ENCODE results near the gene TAF6. TPM values are rescaled to one million over a fixed set of nuclear protein-coding genes. Genes with fewer than 3 reads are reported as not detected.

TAF6 gene
- total RNA-seq = 63.0 and 67.4 TPM in 2 replicates

DNA sequence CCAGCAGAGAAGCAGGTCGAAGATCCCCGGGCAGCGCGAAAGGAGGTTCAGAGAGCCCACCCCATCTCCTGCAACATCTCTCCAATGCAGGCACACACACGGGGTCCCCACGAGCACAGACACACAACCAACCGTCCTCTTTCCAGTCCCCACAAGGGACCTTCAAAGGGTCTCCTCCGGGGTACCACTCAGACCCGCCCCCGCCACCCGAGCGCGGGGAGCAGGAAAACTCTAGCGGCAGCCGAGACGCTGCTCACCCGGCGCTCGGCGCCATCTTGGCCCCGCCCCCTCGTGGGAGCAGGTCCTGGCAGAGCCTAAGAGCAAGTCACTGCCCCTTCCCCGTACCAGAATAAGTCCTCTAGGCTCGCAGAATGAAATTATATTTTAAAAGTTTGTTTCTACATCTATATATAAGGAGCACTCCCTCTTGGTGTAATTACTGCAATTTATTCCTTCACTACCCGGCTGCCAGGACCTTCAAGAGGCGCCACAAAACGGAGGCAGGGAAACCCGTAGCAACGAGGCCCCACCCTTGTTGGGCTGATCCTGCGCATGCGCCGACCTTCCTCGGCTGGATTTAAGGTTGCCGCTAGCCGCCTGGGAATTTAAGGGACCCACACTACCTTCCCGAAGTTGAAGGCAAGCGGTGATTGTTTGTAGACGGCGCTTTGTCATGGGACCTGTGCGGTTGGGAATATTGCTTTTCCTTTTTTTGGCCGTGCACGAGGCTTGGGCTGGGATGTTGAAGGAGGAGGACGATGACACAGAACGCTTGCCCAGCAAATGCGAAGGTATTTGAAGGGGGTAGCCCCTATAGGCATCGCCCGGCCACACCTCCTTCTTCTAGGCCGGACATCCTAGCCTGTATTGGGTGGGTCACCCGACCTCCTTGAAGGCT lies at the start of gene TAF6, which contains the start of gene CNPY4:
Gene TAF6 (minus strand): TSS at position 287 of the 898 bp plus-strand sequence. CDS start 5,149 bp downstream, outside the sequence.
Gene CNPY4 (plus strand): TSS at position 563 of the 898 bp plus-strand sequence. CDS start 111 bp downstream, at position 674.
- intact Hi-C loops (cut with micrococcal nuclease) = loop anchor here (1.0 kb wide), 2 partner anchors 8 to 18 kb away; partner anchors contain the start of genes AP4M1 and MCM7

- intact Hi-C loops (cut with micrococcal nuclease) = loop anchor here (1.0 kb wide), 1 partner anchor 9 kb away; the partner anchor contains the start of genes GPC2 and STAG3
These were observed 48.8 kb upstream of the TAF6 start for GRCh38 chr7:100167912-100168323.

DNA sequence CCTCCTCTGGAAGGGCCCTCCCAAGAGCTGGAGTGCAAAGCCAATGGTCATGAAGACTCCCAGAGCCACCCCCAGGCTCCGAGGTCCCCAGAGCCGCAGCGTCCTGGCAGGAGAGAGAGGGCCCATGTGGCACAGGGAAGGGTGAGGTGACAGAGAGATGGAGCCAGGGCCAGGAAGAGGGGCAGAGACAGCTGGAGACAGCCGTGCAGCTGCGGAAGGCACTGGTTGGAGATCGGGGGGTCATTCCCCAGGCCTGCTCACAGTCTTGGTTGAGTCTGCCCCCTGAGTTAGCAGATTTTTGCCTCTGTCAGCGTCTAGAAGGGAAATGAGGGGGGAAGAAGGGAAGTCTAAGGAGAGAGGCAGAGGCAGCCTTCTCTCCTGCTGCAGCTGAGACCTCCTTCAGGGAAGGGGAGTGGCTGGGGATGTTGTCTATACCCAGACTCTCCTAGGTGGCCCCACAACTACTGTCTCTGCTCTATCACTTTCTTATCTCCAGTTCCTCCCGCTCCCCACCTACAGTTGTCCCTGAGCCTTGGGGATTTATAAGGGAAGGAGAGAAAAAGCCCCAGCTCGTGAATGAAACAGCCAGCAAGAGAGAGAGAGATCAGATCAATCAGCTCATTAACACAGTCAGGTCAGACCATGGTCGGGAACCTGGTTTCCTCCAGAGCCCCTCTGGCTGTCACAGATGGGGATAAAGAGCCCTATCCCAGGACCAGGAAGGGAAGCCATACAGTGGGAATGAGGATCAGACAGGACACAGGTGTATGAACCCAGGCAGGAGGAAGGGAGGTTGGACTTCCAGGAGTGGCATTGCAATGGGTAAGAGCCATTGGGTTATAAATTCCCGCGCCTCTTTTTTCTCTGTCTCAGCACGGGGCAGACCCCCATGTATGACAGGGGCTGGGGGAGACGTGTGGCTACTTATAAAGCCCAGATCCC lies 48.1 kb upstream of the TAF6 start:
- intact Hi-C loops (cut with micrococcal nuclease) = no loop called here

DNA sequence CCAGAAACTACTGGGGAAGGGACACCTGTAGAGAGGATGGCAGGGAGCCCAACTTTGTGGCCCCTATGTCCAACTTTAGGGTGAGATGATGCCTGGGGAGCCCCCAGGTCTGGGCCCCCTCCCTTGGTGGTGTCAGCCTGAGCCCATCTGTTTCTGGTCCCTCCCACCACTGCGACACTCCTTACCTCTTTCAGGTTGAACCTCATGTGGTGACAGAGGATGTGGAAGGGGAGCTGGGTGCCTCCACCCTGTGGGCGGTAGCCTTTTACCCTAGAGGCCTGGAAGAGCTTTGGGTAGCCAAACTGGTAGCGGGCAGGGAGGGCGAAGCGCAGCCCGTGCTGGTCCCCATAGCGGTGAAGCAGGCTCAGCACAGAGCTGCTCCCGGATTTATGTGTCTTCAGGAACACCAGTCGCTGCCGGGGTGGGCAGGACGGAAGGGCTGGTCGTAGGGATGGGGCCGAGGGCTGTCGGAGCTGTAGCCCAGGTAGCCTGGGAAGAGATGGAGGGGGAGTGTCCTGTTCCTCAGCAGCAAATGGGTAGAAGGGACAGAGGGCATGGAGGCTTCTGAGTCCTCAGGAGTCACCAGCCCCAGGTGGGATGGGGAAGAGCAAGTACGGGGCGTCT lies 47.3 kb upstream of the TAF6 start:
- intact Hi-C loops (cut with micrococcal nuclease) = no loop called here

DNA sequence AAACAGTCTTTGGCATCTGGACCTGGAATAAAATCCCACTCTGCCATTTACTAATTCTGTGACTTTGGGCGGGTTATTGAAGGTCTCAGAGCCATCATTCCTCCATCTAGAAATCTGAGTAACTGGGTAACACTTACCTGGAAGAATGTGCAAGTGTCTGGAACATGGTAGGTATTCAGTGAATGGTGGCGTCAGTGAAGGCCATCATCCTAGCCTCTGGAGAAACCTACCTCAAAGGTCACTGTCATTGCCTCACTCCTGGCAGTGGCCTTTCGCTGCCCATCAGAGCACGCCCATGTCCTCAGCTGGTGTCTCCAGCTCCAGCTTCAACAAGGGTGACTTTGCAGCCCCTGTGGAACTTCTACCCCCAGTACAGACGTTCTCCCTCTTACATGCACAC lies 44.7 kb upstream of the TAF6 start:
- intact Hi-C loops (cut with micrococcal nuclease) = no loop called here

DNA sequence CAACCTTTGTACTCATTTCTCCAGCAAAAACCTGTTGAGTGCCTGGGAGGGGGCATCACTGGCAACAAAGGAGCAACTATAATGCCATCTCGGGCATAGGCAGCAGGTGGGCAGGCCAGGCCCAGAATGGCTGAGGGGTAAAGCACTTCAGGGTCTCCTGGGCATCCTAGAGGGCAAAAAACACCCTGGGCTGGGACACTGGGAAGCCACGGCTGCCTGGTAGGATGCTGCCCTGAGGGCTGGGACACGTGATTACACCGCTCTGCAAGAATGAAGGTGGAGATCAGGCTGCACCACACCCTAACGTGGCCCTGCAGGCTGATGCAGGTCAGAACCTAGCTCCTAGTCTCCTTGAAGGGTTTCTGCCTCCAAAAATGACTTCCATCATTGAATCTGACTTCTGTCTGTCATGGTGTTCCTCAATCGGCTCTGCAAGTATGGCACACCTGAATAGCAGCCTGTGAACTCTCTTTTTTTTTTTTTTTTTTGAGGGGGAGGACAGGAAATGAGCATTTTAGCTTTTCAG lies 43.9 kb upstream of the TAF6 start:
- intact Hi-C loops (cut with micrococcal nuclease) = no loop called here

- intact Hi-C loops (cut with micrococcal nuclease) = no loop called here
These were observed 40.9 kb upstream of the TAF6 start for GRCh38 chr7:100160067-100160466.

GRCh38 chr7:100159099-100159623 lies 40.0 kb upstream of the TAF6 start:
- intact Hi-C loops (cut with micrococcal nuclease) = loop anchor here (5.0 kb wide), 1 partner anchor 48 kb away; no protein-coding TSS in a partner anchor

DNA sequence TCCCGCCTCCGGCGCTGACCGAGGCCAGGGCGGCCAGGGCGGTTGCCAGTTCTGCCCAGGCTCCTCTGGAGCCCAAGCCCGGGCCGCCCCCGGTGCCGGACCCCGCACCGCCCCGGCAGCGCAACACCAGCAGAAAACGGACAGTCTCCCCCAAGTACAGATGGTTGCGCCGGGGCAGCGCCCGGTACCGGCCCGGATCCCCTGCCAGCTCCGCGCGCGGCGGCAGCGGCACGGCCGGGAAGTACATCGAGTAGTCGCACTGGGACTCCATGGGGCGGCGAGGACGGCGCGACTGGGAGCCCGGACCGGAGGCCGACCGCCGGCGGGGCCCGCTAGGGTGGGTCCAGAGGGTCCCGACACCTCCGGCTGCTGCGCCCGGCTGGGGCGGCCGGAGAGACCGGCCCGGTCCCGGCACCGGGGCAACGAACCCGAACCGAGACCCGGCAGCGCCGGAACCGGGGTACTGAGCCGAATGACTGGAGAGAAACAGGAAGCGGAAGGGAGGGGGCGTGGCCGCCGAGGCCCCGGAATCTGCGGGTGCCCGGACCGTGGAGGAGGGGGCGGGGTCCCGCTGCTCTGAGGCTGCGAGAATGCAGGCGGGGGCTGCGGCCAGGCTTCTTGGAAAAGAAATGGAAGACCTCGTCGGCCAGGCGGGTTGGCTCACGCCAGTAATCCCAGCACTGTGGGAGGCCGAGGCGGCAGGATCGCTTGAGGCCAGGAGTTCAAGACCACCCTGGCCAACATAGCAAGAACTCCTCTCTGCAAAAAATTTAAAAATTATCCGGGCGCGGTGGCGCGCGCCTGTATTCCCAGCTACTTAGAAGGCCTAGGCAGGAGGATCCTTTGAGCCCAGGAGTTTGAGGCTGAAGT lies 39.3 kb upstream of the TAF6 start, which contains the start of gene TRAPPC14:
Gene TRAPPC14 (minus strand): TSS at position 495 of the 870 bp plus-strand sequence. CDS start 224 bp downstream, at position 271.
- intact Hi-C loops (cut with micrococcal nuclease) = loop anchor here (1.0 to 5.0 kb wide), 2 partner anchors 10 to 49 kb away; partner anchors contain the start of gene LAMTOR4

- intact Hi-C loops (cut with micrococcal nuclease) = loop anchor here (1.0 to 5.0 kb wide), 2 partner anchors 9 to 50 kb away; partner anchors contain the start of gene LAMTOR4
These were observed 38.4 kb upstream of the TAF6 start for GRCh38 chr7:100157334-100158228.

DNA sequence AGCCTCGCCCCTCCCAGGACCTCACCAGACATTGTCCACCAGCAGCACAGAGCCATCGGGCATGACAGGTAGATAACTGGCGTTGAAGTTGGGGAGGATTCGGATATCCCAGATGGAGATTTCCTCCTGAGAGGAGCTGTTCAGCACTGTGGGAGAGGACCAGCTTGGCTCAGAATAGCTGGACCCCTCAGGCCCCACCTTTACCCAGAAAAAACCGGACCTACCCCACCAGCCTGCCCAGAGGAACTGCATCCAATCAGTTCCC lies 37.8 kb upstream of the TAF6 start:
- intact Hi-C loops (cut with micrococcal nuclease) = loop anchor here (5.0 kb wide), 1 partner anchor 50 kb away; no protein-coding TSS in a partner anchor

DNA sequence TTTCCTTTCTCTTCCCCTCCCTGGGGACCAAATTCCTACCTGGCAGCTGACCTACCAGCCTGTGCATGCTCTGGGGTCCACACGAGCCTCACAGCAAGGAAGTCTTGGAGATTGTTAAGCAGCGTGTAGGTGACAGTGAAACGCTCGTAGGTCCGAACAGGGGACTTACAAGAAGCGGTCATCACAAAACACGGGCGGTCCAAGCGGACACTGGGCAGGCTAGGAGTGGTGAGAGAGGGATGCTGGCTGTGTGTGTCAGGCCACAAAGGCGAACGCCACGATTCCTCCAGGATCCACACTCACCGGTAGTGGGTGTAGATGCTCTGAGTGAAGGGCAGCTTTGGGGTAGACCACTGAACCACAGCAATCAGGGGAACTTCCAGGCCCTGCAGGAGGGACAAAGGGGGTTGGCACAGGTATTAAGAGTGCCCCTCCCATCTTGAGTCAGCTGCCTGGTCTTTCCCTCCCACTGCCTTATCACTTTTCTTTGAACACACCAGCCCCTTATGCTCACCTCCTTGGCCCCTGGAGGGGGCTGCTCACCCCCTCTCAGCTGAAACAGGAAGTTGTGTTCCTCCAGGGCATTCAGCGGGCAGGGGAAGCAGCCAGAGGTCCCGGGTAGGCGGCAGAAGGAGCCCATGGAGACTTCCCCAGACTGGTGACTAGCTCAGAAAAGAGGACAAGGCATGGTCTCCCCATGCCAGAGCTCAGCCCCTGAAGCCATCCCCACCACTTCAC lies 37.3 kb upstream of the TAF6 start:
- intact Hi-C loops (cut with micrococcal nuclease) = loop anchor here (5.0 kb wide), 1 partner anchor 51 kb away; no protein-coding TSS in a partner anchor

- intact Hi-C loops (cut with micrococcal nuclease) = loop anchor here (5.0 kb wide), 1 partner anchor 52 kb away; no protein-coding TSS in a partner anchor
These were observed 36.6 kb upstream of the TAF6 start for GRCh38 chr7:100155553-100156317.

GRCh38 chr7:100154651-100155491 lies 35.7 kb upstream of the TAF6 start:
- intact Hi-C loops (cut with micrococcal nuclease) = loop anchor here (5.0 kb wide), 1 partner anchor 52 kb away; no protein-coding TSS in a partner anchor

GRCh38 chr7:100153708-100154535 lies 34.8 kb upstream of the TAF6 start:
- intact Hi-C loops (cut with micrococcal nuclease) = no loop called here

Data from T-helper 2 cell treated with Interferon-gamma antibody and Interleukin-4, amounts not matched to agents 100 ng/mL and 5 ng/mL, for 36 hours (primary cell).